ENCODE measurements around the gene PPP1R3F.

The PPP1R3F gene, protein sequence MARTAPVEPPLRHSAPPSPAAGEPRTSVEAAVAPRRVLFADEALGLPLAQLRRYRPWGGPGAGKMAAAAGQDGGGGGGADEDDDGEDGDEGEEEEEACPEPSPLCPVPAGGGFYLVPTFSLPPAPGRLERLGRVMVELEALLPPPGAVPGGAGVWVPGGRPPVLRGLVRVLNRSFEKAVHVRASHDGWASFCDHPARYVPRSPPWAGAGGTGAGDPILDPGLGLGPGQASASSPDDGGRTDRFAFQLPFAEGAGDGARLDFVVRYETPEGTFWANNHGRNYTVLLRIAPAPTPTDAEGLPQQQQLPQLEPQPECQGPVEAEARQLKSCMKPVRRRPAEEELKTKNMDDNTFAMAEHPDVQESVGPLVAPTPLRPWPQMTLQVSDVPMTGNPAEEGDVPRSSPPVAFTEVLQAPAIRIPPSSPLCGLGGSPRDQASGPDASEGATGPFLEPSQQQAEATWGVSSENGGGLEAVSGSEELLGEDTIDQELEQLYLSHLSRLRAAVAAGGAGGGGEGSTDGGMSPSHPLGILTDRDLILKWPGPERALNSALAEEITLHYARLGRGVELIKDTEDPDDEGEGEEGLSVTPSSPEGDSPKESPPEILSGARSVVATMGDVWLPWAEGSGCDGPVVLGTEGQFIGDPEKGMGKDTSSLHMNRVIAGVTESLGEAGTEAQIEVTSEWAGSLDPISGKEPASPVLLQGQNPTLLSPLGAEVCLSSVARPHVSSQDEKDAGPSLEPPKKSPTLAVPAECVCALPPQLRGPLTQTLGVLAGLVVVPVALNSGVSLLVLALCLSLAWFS

DNA sequence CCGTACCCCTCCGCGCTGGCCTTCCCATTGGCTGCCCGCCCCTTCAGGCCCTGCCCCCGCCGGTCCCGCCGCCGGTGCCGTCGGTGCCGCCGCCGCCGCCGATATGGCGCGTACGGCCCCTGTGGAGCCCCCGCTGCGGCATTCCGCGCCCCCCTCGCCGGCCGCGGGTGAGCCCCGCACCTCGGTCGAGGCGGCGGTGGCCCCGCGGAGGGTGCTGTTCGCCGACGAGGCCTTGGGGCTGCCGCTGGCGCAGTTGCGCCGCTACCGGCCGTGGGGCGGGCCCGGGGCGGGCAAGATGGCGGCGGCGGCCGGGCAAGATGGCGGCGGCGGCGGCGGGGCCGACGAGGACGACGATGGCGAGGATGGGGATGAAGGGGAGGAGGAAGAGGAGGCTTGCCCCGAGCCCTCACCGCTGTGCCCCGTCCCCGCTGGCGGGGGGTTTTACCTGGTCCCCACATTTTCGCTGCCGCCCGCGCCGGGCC is at the start of gene PPP1R3F:
Gene PPP1R3F (plus strand): TSS at position 27 of the 482 bp plus-strand sequence. CDS start 77 bp downstream, at position 104.
- DNase-seq (ENCODE audit: low spot score) = no peak

DNA sequence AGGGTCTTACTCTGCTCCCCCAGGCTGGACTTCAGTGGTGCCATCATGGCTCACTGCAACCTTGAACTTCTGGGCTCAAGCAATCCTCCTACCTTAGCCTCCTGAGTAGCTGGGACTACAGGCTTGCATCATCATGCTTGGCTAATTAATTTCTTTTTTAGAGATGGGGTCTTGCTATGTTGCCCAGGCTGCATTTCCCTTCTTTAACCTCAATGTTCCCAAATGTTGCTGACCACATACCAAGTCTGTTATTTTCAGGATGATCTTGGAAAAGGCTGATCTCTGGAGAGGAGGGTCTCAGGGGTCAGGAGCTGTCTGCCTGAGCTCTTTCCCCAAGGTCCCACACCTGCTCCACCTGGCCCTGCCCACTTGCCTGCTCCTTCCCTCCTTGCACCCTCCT is 49.5 kb upstream of the PPP1R3F start:
- DNase-seq (ENCODE audit: low spot score) = no peak

DNA sequence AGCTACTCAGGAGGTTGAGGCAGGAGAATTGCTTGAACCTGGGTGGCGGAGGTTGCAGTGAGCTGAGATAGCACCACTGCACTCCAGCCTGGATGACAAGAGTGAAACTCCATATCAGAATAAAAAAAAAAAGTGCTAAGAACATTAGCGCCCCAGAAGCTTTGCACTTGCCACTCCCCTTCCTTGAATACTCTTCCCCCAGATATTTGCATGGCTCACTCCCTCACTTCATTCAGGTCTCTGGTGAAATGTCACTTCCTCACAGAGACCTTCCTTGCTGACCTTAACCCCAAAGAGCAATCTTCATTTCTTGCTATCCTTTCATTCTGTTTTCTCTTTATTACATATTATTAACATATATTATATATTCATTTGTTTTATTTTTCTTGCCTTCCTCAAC is 47.7 kb upstream of the PPP1R3F start:
- DNase-seq (ENCODE audit: low spot score) = no peak

DNA sequence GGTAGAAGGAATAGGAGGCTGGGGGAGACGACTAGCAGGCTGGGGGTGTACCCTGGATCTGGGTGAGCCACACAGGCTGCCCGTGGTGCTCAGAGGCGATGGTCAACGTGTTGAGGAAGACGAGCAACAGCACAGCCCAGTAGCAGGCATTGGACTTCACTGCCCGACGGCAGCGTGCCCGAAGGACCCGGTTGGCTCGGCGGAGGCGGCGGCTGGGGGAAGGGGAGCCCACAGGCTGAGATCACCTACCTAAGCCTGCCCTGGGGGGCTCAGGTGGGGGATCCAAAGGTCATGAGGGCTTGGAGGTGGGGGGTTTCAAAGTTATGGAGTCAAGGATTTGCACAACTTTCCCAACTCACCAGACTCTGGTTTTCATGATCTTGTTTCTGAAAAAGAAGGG is 43.7 kb upstream of the PPP1R3F start:
- no peak for DNase-seq (ENCODE audit: low spot score)

DNA sequence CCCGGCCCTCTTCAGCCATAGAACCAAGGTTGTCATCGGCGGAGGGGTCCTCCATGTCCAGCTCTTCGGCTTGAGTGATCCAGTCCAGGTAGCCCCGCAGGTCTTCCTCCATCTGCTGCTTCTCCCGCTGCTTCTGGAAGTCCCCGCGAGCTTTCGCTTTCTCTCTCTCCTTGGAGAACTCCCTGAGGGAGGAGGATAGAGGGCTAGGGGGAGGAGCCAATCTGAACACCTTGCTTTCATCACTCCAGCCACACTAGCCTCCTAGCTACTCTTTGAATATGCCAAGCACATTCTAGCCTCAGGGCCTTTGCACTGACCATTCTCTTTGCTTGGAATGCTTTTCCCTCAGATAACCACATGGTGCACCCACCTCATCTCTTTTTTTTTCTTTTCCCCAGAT is 42.6 kb upstream of the PPP1R3F start:
- DNase-seq (ENCODE audit: low spot score) = no peak

DNA sequence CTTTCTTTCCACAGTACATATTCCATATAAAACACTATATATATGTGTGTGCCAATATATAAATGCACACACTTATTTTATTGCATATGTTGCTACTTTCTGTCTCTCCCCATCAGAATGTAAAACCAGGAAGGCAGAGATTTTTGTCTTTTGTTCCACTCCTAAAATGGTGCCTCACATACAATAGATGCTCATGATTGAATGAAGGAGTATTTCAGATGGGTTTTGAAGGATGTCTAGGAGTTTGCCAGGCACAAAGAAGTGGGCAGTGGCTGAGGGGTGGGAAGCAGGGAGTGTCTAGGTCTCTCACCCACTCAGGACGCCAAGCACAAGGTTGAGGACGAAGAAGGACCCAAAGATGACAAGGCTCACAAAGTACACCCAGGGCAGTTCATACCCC is 41.9 kb upstream of the PPP1R3F start:
- DNase-seq (ENCODE audit: low spot score) = no peak

DNA sequence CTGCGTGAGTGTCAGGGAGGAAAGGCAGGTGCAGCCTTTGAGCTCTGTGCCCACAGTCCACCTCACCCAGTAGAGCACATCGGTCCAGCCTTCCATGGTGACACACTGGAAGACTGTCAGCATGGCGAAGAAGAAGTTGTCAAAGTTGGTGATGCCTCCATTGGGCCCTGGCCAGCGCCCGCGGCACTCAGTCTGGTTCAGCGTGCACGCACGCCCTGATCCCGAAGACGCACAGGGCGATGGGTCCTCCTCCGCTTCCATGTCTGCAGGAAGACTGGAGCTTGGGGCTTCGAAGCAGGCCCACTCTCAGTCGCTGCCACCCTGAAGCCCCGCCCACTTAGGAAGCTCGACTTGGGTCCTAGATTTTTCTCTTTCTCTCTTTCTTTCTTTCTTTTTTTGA is 41.4 kb upstream of the PPP1R3F start:
- DNase-seq (ENCODE audit: low spot score) = no peak

DNA sequence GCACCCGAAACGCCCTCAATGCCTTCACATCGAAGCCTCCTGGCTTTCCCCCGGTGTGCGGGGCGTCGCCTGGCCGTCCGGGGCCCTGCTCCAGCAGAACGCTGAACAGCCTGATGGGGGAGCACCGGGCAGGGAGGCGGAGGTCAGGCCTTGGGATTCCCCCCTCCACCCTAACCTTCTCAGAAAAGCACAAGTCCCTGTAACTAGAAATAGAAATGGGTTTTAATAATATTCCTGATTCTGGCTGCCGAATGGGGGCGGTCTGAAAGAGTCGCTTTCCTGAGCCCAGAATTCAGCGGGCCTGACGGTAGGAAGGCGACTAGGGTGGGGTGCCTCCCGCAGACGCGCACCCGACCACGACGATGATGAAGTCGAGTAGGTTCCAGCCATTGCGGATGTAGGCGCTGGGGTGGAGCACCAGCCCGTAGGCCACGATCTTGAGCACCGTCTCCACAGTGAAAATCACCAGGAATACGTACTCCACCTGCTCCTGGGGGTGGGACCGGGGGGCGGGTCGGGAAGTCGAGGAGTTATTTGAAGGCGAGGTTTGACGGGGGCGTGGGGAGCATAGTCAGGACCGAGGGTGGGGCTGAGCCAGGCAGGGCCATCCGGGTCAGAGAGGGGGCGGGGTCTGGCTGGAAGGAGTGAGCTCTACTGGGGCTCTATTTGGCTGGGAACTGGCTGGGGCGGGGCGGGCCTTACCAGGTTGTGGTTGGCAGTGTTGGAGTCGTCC is 38.9 kb upstream of the PPP1R3F start:
- DNase-seq (ENCODE audit: low spot score) = no peak

DNA sequence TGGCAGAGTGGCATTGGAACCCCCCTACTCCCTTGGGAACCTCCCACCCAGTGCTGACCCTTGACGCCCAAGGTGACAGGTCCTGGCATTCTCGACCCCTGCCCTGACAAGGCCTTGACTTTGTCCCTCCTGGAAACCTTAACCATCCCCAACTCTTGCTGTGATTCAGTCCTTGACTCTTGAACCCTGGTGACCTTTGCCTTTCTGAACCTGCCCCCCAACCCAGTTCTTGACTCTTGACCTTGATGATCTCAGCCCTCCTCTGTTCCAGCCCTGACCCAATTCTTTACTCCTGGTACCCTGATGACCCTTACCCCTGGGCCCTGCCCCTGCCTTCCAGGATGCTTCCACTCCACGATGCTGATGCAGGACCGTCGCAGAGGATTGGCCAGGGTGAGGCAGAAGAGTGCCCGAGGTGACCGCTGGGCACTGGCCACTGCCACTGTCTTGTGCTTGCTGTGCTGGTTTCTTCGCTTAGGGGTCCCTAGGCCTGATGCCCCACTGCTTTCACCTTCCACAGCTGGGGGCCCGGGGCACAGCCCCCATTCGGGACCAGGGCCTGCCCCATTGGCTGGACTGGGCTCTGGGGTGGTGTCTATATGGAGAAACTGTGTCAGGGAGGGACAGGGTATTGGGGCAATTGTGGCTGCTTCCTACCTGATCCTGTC is 38.1 kb upstream of the PPP1R3F start:
- no peak for DNase-seq (ENCODE audit: low spot score)

DNA sequence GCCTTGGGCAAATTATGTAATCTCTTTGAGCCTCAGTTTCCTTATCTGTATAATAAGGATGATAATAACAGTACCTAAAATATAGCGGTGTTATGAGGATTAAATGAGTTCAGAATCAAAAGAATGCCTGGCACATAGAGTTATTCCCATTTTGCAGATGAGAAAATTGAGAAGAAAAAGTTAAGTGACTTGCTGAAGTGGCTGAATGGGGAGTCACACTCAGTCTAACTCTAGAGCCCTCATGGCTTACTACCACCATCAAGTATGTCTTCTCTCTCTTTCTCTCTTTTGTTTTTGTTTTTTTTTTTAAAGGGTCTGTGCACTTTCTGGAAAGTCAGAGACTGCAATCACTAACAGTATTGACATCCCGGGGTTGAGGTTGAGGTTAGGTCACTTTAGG is 37.1 kb upstream of the PPP1R3F start:
- DNase-seq (ENCODE audit: low spot score) = no peak

DNA sequence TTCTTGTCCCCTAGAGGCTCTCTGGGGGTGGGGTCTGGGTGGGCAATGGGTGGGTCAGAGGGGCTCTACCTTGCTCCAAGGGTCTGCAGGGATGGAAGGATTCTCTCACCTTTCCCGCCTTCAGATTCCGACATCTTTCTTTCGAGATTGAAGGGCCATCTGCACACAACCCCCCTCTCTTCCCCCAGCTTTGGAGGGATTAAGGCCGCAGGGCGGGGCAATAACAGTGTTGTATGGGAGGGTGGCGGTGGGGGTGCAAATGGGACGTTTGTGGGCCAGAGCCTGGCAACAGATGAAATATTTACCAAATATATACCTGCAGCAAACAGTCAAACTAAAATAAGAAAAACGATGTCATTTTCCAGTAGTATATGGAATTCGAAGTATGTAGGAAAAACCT is 36.4 kb upstream of the PPP1R3F start, which contains the start of gene CACNA1F:
Gene CACNA1F (minus strand): TSS at position 165 of the 400 bp plus-strand sequence. CDS start 31 bp downstream, at position 134.
- DNase-seq (ENCODE audit: low spot score) = no peak

DNA sequence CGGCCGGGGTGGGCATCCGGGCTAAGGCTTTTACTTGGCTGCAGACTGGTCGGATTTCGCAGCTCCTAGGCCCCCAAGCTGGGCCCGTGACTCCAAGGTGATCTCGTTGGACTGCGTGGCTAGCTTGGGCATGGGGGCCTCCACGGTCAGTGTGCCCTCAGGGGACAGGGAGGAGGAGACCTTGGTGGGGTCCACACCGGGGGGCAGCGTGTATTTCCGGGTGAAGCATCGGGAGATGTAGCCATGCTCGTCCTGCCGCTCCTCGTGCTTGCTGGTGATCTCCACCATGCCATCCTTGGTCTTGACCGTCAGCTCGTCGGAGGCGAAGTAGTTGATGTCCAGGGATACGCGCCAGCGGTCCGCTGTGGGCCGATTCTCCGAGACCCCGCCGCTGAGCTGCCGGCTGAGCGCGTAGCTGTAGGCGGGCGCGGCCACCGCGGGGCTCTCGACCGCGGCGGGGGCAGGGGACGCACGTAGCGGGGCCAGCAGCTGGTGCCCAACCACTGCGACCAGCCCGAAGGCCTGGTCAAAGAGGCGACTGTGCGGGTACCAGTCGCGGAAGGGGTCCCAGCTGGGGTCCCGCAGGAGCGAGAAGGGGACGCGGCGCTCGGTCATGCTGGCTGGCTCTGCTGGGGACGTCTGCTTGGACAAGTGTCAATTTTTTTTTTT is 35.6 kb upstream of the PPP1R3F start:
- no peak for DNase-seq (ENCODE audit: low spot score)

DNA sequence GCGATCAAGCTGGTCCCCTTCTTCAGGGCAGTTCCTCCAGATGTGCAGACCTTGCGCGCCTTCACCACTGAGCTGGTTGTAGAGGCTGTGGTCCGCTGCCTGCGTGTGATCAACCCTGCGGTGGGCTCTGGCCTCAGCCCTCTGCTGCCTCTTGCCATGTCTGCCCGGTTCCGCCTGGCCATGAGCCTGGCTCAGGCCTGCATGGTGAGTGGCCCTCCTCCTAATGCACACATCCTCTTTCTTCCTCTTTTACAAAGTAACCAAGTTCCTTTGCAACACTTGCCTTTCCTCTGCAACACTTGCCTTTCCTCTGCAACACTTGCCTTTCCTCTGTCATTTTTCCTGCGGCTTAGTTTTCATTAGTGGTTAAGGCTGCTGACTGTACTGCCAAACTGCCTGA is 32.5 kb upstream of the PPP1R3F start:
- DNase-seq (ENCODE audit: low spot score) = peak; percentile 22

DNA sequence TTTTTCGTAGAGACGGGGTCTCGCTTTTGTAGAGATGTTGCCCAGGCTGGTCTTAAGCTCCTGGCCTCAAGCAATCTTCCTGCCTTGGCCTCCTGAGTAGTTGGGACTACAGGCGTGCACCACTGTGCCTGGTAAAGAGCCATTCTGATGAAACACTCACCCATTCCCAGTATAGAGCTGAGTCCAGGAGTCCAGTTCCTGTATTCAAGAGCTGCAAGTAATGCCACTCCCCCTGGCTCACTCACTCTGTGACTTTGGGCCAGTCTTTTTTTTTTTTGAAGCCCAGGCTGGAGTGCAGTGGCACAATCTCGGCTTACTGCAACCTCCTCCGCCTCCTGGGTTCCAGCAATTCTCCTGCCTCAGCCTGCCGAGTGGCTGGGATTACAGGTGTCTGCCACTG is 30.9 kb upstream of the PPP1R3F start:
- no peak for DNase-seq (ENCODE audit: low spot score)

DNA sequence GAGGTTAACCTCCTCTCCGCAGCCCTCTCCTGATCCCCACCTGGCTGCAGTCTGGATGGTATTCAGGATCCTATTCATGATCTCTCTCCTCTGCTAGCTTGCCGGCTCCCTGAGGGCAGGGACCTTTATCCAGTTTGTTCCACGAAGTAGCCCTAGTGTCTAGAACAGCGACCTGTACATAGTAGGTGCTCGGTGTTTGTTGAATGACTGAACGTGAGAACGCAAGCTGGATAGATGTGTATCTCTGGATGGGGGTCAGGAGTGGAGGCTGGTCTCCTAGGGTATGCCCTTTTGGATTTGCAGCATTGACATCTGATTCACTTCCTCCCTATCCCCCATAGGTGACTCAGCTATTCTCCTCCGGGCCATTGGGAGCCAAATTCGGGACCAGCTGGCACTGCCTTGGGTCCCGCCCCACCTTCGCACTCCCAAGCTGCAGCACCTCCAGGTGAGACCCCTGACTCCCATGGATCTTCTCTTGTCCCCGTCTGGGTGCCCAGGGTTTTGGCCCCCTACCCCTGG is 27.0 kb upstream of the PPP1R3F start:
- no peak for DNase-seq (ENCODE audit: low spot score)

DNA sequence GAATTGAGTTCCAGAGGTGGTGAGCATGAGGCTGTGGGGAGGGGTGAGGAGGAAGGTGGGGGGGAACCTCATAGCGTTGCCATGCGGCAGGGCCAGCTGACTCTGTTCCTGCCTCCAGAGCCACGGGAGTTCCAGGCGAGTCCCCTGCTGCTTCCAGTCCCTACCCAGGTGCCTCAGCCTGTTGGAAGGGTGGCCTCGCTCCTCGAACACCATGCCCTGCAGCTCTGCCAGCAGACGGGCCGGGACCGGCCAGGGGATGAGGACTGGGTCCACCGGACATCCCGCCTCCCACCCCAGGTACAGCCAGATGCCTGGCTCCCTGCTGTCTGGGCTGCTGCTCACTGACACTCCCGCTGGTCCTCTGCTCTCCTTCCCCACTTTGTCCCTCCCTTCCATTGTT is 26.4 kb upstream of the PPP1R3F start:
- no peak for DNase-seq (ENCODE audit: low spot score)

DNA sequence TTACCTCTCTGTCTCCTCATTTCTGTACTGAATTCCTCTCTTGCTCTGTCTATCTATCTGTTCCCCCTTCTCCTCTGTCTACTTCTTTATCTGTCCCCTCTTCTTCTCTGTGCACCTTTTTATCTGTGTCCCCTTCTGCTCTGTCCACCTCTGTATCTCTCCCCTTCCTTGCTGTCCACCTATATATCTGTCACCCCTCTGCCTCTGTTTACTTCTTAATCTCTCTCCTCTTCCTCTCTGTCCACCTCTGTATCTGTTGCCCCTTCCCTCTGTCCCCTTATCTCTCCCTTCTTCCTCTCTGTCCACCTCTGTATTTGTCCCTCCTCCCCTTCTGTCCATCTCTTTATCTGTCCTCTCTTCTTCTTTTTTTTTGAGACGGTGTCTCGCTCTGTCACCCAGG is 25.4 kb upstream of the PPP1R3F start:
- DNase-seq (ENCODE audit: low spot score) = no peak

DNA sequence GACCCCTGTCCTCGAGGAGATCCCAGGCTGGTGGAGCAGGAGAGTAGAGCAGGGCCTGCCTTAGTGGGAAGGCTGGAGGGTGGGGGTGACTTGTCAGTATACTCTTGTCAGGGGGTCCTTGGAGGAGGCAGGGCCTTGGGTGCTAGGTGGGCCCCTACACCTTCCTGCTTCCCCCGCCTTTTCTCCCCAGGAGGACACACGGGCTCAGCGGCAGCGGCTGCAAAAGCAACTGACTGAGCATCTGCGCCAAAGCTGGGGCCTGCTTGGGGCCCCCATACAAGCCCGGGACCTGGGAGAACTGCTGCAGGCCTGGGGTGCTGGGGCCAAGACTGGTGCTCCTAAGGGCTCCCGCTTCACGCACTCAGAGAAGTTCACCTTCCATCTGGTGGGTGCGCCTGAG is 23.1 kb upstream of the PPP1R3F start:
- no peak for DNase-seq (ENCODE audit: low spot score)

DNA sequence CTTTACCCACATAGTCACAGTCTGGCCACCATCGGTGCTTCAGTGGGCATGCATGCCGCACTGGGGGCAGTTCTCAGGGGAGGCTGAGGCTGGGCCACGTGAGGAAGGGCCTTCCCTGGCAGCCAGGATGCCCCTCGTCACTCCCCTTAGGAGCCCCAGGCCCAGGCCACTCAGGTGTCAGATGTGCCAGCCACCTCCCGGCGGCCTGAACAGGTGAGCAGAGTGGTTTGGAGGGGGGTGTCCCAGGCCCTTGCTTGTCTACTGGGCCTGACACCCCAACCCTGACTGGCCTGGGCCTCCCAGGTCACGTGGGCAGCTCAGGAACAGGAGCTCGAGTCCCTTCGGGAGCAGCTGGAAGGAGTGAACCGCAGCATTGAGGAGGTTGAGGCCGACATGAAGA is 22.2 kb upstream of the PPP1R3F start:
- no peak for DNase-seq (ENCODE audit: low spot score)

DNA sequence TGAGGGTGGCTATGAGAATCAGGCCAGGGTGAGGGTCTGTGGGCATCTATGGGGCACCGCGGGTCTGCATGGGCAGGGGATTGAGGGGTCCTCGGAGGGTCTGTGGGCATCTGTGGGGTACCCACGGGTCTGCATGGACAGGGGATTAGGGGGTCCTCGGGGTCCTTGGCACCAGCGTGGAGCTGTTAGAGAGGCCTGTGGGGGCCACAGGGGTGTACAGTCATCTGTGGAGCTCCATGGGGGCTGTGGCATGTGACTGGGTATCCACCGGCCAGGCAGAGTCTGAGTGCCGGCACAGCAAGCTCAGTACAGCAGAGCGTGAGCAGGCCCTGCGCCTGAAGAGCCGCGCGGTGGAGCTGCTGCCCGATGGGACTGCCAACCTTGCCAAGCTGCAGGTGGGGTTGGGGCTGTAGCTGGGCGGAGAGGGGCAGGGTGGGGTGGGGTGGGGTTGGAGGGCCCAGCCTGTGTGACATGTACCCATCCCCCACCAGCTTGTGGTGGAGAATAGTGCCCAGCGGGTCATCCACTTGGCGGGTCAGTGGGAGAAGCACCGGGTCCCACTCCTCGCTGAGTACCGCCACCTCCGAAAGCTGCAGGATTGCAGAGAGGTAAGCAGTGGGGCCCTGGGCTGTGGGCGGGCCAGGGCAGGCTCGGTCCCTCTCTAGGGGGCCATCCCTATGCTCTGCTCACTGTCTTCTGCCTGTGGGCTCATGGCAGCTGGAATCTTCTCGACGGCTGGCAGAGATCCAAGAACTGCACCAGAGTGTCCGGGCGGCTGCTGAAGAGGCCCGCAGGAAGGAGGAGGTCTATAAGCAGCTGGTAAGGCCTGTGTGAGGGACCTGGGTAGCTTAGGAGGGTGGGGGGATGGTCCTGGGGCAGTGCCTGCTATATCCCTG is 21.4 kb upstream of the PPP1R3F start:
- DNase-seq (ENCODE audit: low spot score) = no peak

Data from pons (tissue), 1 donor.